ENCODE data around the gene OSBP2. TPM values are rescaled to one million over a fixed set of nuclear protein-coding genes. Genes with fewer than 3 reads are reported as not detected.

OSBP2 gene
- total RNA-seq, 1 donor from 2014 or later, result 0.53 TPM

GRCh38 chr22:30855677-30856518 lies 161.2 kb downstream of the OSBP2 start:
- intact Hi-C loops (cut with DNase I), result no loop called here
- Histone ChIP-seq H3K36me3 (no peaks in the 10 kb centered on the region), H3K9me3 (peaks cover 0 to 8% of the 10 kb centered on the region in 2 donors), H3K4me3 (no peak overlapping the region), H3K27me3 (no peaks in the 10 kb centered on the region), H3K4me1 (no peaks in the 10 kb centered on the region), H3K27ac (no peak overlapping the region)
- TF ChIP-seq CTCF (IDR thresholded peaks at IDR 0.05), result no peak
- peak in 1 of 2 donors; percentile 30 for DNase-seq (ENCODE audit: low spot score in 2 of 2)

GRCh38 chr22:30856741-30857502 lies 162.2 kb downstream of the OSBP2 start:
- Histone ChIP-seq H3K9me3 (peaks cover 0 to 8% of the 10 kb centered on the region in 2 donors), H3K27me3 (no peaks in the 10 kb centered on the region), H3K27ac (no peak overlapping the region), H3K4me3 (no peak overlapping the region), H3K4me1 (no peaks in the 10 kb centered on the region), H3K36me3 (no peaks in the 10 kb centered on the region)
- TF ChIP-seq CTCF (IDR thresholded peaks at IDR 0.05), result no peak
- intact Hi-C loops (cut with DNase I), result no loop called here
- peak in 1 of 2 donors; percentile 18 for DNase-seq (ENCODE audit: low spot score in 2 of 2)

GRCh38 chr22:30857791-30858190 lies 163.1 kb downstream of the OSBP2 start:
- TF ChIP-seq CTCF (IDR thresholded peaks at IDR 0.05), result no peak
- H3K4me1 ChIP-seq, result no peaks in the 10 kb centered on the region
- H3K27me3 ChIP-seq, result no peaks in the 10 kb centered on the region
- peak in 1 of 2 donors; percentile 39 for DNase-seq (ENCODE audit: low spot score in 2 of 2)
- H3K36me3 ChIP-seq, result no peaks in the 10 kb centered on the region
- peaks cover 0 to 5% of the 10 kb centered on the region in 2 donors for H3K9me3 ChIP-seq
- no peak overlapping the region for H3K27ac ChIP-seq
- intact Hi-C loops (cut with DNase I), result no loop called here
- no peak overlapping the region for H3K4me3 ChIP-seq

- Histone ChIP-seq H3K9me3 (no peaks in the 10 kb centered on the region), H3K27ac (no peak overlapping the region), H3K27me3 (no peaks in the 10 kb centered on the region), H3K4me1 (no peaks in the 10 kb centered on the region), H3K4me3 (no peak overlapping the region), H3K36me3 (no peaks in the 10 kb centered on the region)
- DNase-seq (ENCODE audit: low spot score in 2 of 2), result peak in 1 of 2 donors; percentile 52
- TF ChIP-seq CTCF (IDR thresholded peaks at IDR 0.05), result no peak
- intact Hi-C loops (cut with DNase I), result no loop called here
Observed at GRCh38 chr22:30858976-30859713, 164.5 kb downstream of the OSBP2 start.

GRCh38 chr22:30859714-30860095 lies 165.0 kb downstream of the OSBP2 start:
- TF ChIP-seq CTCF (IDR thresholded peaks at IDR 0.05), result no peak
- no peaks in the 10 kb centered on the region for H3K4me1 ChIP-seq
- no peak overlapping the region for H3K27ac ChIP-seq
- no peak overlapping the region for H3K4me3 ChIP-seq
- H3K9me3 ChIP-seq, result no peaks in the 10 kb centered on the region
- intact Hi-C loops (cut with DNase I), result no loop called here
- no peaks in the 10 kb centered on the region for H3K36me3 ChIP-seq
- no peaks in the 10 kb centered on the region for H3K27me3 ChIP-seq
- DNase-seq (ENCODE audit: low spot score in 2 of 2), result peak in 1 of 2 donors; percentile 19
